Testis (tissue), 3 donors: Measurements from ENCODE around the gene SPATA20. TPM values are rescaled to one million over a fixed set of nuclear protein-coding genes. Genes with fewer than 3 reads are reported as not detected.

Source experiments
- DNase-seq: peaks from one replicate; pipeline ENCODE4 v3.0.0-alpha.2; 2019
- H3K27ac ChIP-seq, 2 donors: fragments of 200-600 bp; sonication (generic); one replicate each; pipeline ENCODE4 v1.5.1; 2019
- H3K27me3 ChIP-seq: fragments of 200-600 bp; sonication (generic); one replicate; pipeline ENCODE4 v1.5.1; 2019
- H3K36me3 ChIP-seq: fragments of 200-600 bp; sonication (generic); one replicate; pipeline ENCODE4 v1.5.1; 2017; ENCODE audit warnings: low read depth; ENCODE audit errors: missing control alignments
- H3K4me1 ChIP-seq: fragments of 200-600 bp; sonication (generic); one replicate; pipeline ENCODE4 v1.5.1; 2019
- H3K4me3 ChIP-seq, 2 donors: fragments of 200-600 bp; sonication (generic); one replicate each; pipeline ENCODE4 v1.5.1; 2017 to 2019
- H3K9me3 ChIP-seq: fragments of 200-600 bp; sonication (generic); one replicate; pipeline ENCODE4 v1.5.1; 2017
- CTCF ChIP-seq, 3 experiments: fragments of 450-650 bp in 2 of 3; fragments of 200-600 bp in 1 of 3; sonication (generic) in 1 of 3; IDR thresholded peaks; one replicate each; pipeline ENCODE4 v1.5.1; 2016 to 2019; ENCODE audit warnings: antibody characterized with exemption in 3 of 3, mild to moderate bottlenecking in 2 of 3, moderate library complexity in 1 of 3
- POLR2A ChIP-seq: fragments of 450-650 bp; IDR thresholded peaks from one replicate; pipeline ENCODE4 v1.6.1; 2017; ENCODE audit warnings: antibody characterized with exemption, mild to moderate bottlenecking, moderate library complexity
- WGBS, 2 donors: methylation state at CpG; one replicate each; pipeline ENCODE4 v1.1.5; 2018; 5-methylcytosine and 5-hydroxymethylcytosine counted together
- intact Hi-C: fragments of 100-400 bp; cut with DNase I; formaldehyde crosslinking; loops from one replicate; pipeline ENCODE4 v1.15.1; 2023; ENCODE audit warnings: low total_unique reads
- polyA plus RNA-seq: library from polyadenylated mRNA; stranded (reverse); fragments of 350-450 nt; fragmentation: Illumina TruSeq; extraction: RNeasy Lipid Tissue Mini Kit (QIAGEN cat#74804); gene quantifications from one replicate; pipeline ENCODE4 v1.2.3, GENCODE V29; 2014; ENCODE audit warnings: low read depth, low replicate concordance; ENCODE audit not compliant: insufficient read depth
- total RNA-seq, 2 donors: library from RNA; depleted of rRNA; stranded (reverse); fragments of >200 nt; gene quantifications; one replicate each; pipeline ENCODE4 v1.2.3, GENCODE V29; 2016

SPATA20 gene
- total and polyA plus RNA-seq, 3 donors from 2014 or later, result 207 to 338 (median 264) TPM

GRCh38 chr17:50519141-50519834 lies 27.7 kb upstream of the SPATA20 start:
- WGBS, 2 donors, result 71 to 86% methylated on average over 5 to 8 of the region's 8 CpGs
- Histone ChIP-seq H3K9me3 (no peaks in the 10 kb centered on the region), H3K36me3 (no peaks in the 10 kb centered on the region), H3K4me3 (no peak overlapping the region), H3K27ac (peak overlapping the region; percentile 66 to 82), H3K27me3 (no peaks in the 10 kb centered on the region), H3K4me1 (peaks cover 33% of the 10 kb centered on the region)
- DNase-seq, result no peak
- TF ChIP-seq POLR2A (no peak), CTCF (IDR thresholded peaks at IDR 0.05) (no peak)
- intact Hi-C loops, result no loop called here

GRCh38 chr17:50520483-50520882 lies 26.5 kb upstream of the SPATA20 start:
- H3K27me3 ChIP-seq, result no peaks in the 10 kb centered on the region
- H3K9me3 ChIP-seq, result no peaks in the 10 kb centered on the region
- no peak overlapping the region for H3K4me3 ChIP-seq
- no peak for DNase-seq
- H3K4me1 ChIP-seq, result peaks cover 22% of the 10 kb centered on the region
- no peaks in the 10 kb centered on the region for H3K36me3 ChIP-seq
- intact Hi-C loops, result no loop called here
- TF ChIP-seq POLR2A, result no peak
- TF ChIP-seq CTCF (IDR thresholded peaks at IDR 0.05), result no peak
- no peak overlapping the region for H3K27ac ChIP-seq
- 76 to 86% methylated on average over 2 of the region's 2 CpGs for WGBS, 2 donors

- Histone ChIP-seq H3K27me3 (no peaks in the 10 kb centered on the region), H3K27ac (no peak overlapping the region), H3K9me3 (no peaks in the 10 kb centered on the region), H3K4me1 (peaks cover 18% of the 10 kb centered on the region), H3K4me3 (no peak overlapping the region), H3K36me3 (no peaks in the 10 kb centered on the region)
- intact Hi-C loops, result no loop called here
- WGBS, 2 donors, result 93 to 100% methylated on average over 2 of the region's 2 CpGs
- no peak for TF ChIP-seq CTCF (IDR thresholded peaks at IDR 0.05)
- no peak for TF ChIP-seq POLR2A
- no peak for DNase-seq
These were observed 25.5 kb upstream of the SPATA20 start for GRCh38 chr17:50521514-50521913.

- peaks cover 18% of the 10 kb centered on the region for H3K4me1 ChIP-seq
- no peaks in the 10 kb centered on the region for H3K27me3 ChIP-seq
- WGBS, 2 donors, result 95 to 96% methylated on average over 4 to 10 of the region's 10 CpGs
- H3K9me3 ChIP-seq, result no peaks in the 10 kb centered on the region
- no peaks in the 10 kb centered on the region for H3K36me3 ChIP-seq
- DNase-seq, result no peak
- no peak overlapping the region for H3K4me3 ChIP-seq
- no peak overlapping the region for H3K27ac ChIP-seq
- intact Hi-C loops, result no loop called here
- TF ChIP-seq POLR2A (no peak), CTCF (IDR thresholded peaks at IDR 0.05) (no peak)
These were observed 24.2 kb upstream of the SPATA20 start for GRCh38 chr17:50522766-50523165.

GRCh38 chr17:50523208-50523607 lies 23.8 kb upstream of the SPATA20 start:
- Histone ChIP-seq H3K27me3 (no peaks in the 10 kb centered on the region), H3K36me3 (no peaks in the 10 kb centered on the region), H3K4me1 (peaks cover 18% of the 10 kb centered on the region), H3K4me3 (no peak overlapping the region), H3K9me3 (no peaks in the 10 kb centered on the region), H3K27ac (no peak overlapping the region)
- TF ChIP-seq POLR2A, result no peak
- no peak for TF ChIP-seq CTCF (IDR thresholded peaks at IDR 0.05)
- intact Hi-C loops, result no loop called here
- 94 to 100% methylated on average over 1 to 2 of the region's 2 CpGs for WGBS, 2 donors
- DNase-seq, result no peak
